Stimulated activated CD4-positive, alpha-beta T cell treated with anti-CD3 and anti-CD28 coated beads, Interleukin-15, amount 100 ng/mL, for 1 hour (primary cell): ENCODE measurements around the gene PLEKHF1.

Experiments
- DNase-seq, 2 donors: peaks; one replicate each; pipeline ENCODE4 v3.0.0-alpha.2; 2020; ENCODE audit warnings: low read depth in 1 of 2, low spot score in 1 of 2

The PLEKHF1 gene

DNA sequence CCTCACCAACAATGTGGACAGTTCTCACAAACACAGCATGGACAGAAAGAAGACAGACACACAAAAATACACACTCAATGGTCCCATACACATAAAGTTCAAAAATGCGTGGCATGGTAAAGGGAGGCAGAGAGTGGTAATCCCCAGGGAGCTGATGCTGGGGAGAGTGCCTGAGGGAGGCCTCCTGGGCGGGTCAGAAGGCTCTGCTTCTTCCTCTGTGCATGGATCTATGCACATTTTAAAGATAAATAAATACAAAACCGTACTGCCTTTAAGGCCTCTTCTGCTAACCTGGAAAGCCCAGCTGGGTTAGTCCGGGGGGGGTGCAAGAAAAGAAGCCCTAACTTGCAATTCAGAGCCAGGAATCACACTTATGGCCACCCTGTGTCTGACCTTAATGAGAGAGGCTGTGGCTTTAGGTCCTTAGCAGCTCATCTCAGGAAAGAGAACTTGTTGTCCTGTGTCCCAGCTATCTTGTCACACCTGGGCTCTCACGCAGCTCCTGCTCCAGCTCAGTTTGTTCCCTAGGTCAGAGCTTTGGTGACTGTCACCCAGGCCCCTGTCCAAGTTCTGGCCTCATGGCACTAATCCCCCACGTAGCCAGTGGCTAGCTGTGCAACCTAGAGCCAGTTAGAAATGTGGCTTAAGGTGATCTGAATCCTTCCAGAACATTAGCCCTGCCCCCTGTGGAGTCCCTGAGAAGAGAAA lies 30.7 kb upstream of the PLEKHF1 start:
- DNase-seq = no peak

DNA sequence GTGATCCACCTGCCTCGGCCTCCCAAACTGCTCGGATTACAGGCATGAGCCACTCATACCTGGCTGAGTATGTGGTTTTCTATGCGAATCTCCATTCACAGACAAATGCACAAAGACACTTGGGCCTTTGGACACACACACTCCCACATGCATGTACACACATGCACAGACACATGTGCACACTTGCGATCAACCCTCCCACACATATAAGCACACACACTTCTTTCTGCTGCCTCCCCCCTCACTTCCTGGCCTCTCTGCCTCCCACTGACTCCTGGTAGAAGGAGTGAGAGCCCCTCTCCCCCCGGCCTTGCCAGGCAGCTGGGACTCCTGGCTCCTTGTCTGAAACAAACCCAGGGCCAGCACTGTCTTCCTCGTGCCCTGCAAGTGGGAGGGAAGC lies 29.3 kb upstream of the PLEKHF1 start:
- no peak for DNase-seq

DNA sequence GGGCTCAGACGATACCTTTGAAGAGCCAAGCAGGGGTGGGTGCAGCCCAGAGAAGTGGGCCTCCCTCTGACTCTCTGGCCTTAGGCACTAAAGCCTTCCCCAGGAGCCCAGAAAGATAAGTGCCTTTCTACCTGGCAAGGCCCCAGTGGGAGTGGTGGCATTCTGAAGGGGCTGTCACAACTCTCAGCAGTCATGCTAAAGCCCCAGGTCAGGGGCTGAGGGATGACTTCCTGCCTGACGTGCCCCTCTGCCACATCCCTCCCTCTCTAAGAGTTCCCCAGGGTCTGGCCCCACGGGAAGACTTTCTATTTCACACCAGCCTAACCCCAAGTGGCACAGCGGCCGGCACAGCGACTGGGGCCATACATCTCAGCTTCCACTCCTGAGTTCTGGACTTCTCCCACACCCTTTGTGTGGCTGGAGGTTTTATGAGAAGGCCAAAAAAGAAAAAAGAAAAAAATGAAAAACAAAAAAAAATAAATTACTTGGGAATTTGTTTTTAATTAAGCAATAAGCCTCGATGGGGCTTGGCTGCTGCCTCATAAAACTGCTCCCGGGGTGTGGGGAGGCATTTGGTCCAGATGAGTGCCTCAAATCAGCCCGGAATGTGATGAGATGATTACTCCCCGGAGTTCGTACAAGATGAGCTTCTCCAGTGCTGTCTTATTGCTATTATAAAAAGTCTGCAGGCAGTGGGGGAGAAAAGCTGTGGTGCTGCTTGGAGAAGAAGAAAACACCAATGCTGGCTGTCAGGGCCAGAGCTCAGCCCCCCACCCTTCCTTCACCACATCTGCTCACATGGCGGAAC lies 28.5 kb upstream of the PLEKHF1 start:
- no peak for DNase-seq

DNA sequence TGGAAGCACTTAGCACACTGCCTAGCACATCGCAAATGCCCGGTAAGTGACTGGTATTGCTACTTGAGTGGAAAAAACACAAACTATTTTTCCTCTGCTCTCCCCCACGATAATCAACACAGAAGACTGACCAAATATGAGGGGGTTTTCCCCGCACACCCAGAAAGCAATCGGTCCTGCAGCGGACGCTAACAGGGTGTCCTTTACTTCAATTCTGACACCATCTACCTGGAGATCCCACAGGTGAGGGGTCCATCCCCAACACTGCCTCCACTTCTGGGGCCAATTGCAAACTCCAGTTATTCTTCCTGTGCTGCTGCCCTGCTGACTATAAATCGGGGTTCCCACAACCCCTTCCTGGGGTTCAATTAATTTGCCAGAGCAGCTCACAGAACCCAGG lies 26.2 kb upstream of the PLEKHF1 start:
- no peak for DNase-seq

DNA sequence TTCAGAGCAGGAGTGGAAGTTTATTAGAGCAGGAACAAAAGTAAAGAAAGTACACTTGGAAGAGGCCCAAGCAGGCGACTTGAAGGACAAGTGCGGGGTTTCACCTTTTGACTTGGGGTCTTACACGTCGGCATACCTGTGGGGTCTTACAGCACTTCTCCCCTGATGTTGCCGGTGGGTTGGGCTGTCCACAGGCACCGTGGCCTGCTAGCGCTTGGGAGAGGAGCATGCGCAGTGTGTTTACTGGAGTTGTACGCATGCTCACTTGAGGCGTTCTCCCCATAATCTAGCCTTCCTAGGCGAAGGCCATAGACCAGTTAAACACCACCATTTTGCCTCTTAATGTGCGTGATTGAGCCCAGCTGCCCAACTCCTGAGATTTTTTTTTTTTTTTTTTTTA lies 25.0 kb upstream of the PLEKHF1 start:
- no peak for DNase-seq

DNA sequence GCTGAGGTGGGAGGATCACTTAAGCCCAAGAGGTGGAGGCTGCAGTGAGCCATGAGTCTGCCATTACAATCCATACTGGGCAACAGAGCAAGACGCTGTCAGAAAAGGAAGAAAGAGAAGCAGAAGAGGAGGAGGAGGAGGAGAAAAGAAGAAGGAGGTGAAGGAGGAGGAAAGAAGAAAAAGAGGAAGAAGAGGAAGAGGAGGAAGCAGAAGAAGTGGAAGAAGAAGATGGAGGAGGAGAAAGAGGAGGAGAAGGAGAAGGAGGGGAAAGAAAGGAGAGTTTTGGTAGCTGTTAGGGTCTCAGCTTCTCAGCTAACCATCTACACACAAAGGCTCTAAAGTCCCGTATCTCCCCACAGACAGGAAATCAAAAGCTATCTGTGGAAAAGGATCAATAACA lies 23.7 kb upstream of the PLEKHF1 start:
- DNase-seq = no peak

DNA sequence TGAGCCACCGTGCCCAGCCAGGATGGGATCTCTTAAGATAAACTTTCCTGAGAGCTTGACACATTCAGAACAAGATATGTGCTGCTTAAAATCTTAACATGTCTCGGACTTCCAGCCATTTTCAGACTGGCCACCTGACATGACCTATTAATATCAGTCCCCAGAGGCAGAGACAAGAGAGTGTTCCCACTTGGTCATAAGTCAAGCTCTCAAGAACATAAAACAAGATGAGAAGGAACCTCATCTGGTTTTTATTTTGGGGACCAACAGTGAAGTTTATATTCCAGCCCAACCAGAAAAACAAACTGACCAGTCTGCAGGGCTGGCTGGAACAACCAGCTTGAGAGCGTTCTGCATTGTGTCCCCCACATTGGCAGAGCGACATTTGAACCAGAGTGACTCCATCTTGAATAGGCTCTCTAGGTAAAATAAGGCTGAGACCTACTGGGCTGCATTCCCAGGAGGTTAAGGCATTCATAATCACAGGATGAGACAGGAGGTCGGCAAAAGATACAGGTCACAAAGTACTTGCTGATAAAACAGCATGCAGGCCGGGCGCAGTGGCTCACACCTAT lies 21.8 kb upstream of the PLEKHF1 start:
- no peak for DNase-seq

DNA sequence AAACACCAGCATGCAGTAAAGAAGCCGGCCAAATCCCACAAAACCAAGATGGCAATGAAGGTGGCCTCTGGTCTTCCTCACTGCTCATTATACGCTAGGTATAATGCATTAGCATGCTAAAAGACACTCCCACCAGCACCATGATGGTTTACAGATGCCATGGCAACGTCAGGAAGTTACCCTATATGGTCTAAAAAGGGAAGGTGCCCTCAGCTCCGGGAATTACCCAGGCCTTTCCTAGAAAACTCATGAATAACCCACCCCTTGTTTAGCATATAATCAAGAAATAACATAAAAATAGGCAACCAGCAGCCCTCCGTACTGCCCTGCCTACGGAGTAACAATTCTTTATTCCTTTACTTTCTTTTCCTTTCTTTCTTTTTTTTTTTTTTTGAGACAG lies 21.1 kb upstream of the PLEKHF1 start:
- no peak for DNase-seq

DNA sequence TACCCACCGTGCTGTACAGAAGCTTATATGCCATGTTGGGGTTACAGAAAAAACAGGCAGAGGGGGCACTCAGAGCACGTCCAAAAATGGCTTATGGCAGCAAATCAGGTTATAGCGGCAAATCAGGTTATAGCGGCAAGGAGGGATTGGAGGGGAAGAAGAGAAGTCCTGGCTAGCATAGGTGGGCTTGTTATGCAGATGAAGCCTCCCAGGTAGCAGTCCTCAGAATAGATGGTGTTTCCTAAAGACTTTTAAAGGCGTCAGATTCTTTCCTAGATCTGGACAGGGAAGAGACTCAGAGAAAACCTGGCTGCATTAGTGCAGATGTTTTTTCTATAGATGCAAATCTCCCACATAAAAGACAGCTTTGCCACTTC lies 19.8 kb upstream of the PLEKHF1 start:
- DNase-seq = no peak

DNA sequence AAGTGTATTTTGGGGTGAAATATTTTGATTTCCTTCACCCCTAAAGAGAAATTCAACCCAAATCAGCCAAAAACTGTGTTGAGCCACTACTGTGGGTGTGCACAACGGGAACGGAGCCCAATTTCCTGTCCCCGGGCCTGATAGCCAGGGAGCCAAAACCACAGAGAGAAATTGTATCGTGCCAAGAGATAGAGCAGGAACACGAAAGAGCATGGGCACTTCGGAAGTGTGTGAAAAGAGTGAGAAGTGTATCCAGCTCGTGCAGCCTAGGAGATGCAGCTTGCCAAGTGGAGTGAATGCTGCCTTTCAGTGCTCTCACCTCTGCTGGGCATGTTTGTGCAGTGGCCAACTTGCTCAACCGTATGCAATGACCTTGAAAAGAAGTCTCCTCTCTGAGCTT lies 19.4 kb upstream of the PLEKHF1 start:
- no peak for DNase-seq

DNA sequence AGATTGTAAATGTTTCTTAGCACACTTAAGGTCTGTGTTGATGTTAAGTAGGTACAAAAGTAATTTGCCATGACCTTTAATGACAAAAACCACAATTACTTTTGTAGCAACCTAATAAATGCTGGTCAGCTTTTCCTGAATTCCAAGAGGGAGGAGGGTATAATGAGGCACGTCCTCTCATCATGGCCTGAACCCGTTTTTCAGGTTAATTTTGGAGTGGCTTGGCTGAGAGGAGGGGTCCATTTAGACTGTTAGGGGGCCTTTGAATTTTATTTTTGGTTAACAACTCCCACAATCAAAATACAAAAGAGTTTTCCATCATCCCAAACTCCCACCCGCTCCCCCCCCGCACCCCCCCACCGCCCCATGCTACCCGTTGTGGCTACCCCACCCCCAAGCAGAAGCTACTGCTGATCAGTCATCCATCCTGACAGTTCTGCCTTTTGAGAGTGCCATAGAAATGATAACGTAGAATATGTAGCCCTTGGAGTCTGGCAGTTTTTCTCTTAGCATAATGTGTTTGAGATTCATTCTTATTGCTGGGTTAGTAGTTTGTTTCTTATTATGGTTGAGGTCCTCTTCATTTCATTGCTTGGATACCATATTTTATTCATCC lies 14.4 kb upstream of the PLEKHF1 start:
- no peak for DNase-seq

DNA sequence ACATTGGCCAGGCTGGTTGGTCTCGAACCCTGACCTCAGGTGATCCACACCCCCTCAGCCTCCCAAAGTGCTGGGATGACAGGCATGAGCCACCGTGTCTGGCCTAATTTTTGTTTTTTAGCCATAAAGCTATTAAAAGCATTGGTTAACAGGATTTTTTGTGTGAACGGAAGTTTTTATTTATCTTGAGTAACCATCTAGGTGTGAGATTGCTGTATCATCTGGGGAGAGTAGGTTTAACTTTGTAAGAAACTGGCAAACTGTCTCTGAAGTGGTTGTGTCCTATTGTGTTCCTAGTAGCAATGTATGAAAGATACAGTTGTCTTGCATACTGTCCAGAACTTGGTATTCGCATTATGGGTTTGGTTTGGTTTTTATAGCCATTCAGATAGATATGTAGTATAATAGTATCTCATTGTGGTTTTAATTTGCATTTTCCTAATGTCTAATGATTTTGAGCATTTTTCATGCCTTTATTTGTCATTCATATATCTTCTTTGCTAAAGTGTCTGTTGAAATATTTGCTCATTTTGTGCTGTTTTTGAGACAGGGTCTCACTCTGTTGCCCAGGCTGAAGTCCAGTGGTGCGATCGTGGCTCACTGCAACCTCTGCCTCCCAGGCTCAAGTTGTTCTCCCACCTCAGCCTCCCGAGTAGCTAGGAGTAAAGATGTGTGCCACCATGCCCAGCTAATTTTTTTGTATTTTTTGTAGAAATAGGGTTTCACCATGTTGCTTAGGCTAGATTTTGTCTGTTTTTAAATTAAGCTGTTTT lies 13.5 kb upstream of the PLEKHF1 start:
- DNase-seq = no peak

DNA sequence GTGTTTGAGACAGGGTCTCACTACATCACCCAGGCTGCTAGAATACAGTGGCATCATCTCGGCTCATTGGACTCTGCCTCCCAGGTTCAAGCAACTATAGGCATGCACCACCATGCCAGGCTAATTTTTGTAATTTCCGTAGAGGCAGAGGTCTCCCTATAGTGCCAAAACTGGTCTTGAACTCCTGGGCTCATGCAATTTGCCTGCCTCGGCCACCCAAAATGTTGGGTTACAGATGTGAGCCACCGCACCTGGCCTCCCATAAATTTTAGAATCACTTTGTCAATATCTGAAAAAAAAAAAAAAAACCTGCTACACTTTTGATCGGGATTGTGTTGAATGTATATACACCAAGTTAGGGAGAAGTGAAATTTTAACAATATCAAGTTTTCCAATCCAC lies 11.9 kb upstream of the PLEKHF1 start:
- DNase-seq = no peak

DNA sequence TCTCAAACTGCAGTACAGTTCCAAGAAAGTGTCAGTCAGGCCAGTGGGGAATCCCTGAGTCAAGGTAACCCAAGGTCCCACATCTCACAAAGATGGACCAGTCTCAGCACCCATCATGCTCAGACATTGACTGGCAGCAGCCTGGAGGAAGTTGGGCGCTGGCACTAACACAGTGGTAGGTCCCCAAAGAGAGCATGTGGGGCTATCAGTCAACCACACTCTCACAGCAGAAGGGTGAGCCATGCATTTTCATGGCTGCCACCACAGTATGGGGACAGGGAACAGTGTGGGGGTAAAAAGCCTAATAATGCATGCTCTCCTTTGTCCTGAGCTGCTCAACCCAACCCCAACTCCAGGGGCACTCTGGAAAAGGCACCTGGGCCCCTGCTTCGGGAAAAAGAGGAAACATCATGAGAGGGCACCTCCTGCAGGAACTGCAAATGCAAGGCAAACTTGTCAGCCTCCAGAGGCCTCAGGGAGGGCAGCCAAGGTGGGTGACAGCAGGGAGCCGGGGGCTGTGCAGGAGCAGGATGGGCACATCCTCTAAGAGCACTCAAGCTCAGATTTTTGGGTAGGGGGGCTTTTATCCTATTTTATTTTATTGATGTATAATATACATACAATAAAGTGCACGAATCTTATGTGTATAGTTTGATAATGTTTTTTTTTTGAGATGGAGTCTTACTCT lies 9.5 kb upstream of the PLEKHF1 start:
- no peak for DNase-seq

DNA sequence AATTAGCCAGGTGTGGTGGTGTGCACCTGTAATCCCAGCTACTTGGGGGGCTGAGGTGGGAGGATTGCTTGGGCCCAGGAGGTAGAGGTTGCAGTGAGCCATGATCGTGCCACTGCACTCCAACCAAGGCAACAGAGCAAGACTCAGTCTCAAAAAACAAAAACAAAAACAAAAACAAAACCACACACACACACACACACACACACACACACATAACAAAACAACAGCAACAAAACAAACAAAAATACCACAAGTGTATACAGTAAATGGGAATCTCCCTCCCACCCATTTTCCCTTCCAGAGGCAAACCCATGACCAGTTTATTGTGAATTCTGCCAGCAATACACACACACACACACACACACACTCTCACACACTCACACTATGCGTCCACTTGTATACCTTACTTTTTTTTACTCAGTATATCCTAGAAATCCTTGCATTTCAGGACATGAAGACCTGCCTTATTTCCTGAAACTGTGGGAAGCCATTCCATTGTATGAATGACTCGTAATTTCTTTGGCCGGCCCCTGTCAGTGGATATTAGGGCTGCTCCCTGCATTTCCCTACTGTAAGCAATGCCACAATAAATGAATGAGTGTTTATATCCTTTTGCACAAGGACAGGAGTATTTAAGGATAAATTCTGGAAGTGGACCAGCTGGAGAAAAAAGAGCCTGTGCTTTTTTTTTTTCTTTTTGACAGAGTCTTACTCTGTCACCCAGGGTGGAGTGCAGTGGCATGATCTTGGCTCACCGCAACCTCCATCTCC lies 6.9 kb upstream of the PLEKHF1 start:
- DNase-seq = no peak

DNA sequence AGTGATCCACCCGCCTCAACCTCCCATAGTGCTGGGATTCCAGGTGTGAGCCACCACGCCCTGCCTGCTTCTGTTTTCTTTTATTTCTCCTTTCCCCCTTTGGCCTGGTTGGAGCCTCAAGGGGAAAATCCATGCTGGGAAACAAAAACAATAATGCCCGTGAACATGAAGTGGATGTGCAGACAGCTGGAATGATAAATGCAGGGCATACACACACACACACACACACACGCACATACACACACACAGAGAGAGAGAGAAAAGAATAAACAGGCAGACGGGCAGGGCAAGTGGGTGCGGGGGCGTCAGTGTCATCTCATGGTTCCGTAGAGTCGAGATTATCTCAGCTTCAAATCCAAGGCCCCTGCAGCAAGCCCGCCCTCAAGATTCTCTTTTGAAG lies 4.4 kb upstream of the PLEKHF1 start:
- DNase-seq = peak in 1 of 2 donors; percentile 45

DNA sequence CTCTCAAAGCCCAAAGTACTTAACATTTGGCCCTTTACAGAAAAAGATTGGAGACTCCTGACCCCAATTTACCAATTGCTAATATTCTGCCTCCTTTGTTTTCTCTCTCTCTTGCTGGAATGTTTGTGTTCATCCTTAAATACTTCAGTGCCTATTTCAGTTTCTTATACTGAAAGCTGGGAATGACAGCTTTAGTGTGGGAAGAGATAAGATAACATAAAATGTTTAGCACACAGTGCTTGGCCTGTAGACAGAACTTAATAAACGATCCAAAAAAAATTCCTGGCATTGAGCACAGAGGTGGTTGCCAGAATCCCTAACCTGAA lies 3.0 kb upstream of the PLEKHF1 start:
- no peak for DNase-seq

DNA sequence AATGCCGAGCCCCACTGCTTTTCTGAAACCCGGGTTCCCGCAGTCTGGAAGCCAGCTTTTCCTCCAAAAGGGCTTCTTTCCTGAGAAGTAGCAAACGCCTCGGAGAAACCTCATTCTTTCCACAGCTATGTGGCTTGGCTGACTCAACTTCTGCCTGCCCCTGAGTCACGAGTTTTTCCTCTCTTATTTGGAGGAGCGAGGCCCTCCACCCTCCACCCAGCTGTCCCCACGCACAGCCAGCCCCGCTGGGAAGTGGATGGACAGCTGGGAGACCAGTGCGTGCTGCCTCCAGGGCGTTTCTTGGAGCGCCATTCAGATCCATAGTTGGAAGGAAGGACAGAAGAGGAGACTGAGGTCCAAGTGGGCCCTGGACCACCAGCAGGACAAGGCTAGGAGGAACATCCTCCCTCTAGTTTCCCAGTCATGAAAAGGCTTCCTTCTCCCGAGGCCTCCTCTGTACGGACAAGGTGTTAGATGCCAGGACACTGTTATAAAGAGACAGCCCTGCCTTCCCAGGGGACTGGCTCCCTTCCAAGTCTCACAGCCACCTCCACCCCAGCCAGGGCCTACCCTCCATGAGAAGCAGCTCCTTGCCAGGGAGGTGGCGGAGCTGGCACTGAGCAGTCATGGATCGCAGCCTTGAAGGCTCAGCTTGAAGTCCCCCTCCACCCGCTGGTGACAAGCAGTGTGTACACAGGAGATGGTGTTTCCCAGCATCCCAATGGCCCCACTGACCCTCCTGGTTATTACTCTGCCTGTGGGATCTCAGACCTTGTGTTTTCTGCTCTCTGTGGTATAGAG lies 2.5 kb upstream of the PLEKHF1 start:
- no peak for DNase-seq
